Calu3 (cell line): ENCODE data around the gene TACSTD2. TPM values are rescaled to one million over a fixed set of nuclear protein-coding genes. Genes with fewer than 3 reads are reported as not detected.

ENCODE experiments used
- BruUV-seq: library from RNA; stranded (reverse); fragments of 400-500 nt; replicated peaks from 2 replicates; lab custom pipeline; 2021; lab: Mats Ljungman, UMichigan
- CTCF ChIA-PET: fragments of 300-600 bp; sonication (Branson Sonifier 250); formaldehyde crosslinking; loops from one replicate; lab custom pipeline; 2022; ENCODE audit warnings: antibody characterized with exemption; lab: Charles Lee
- DNase-seq: peaks from one replicate; pipeline ENCODE4 v3.0.0; 2022
- H3K27ac Mint-ChIP-seq: one replicate; pipeline ENCODE4 v1.8.0; 2022; ENCODE audit warnings: mixed read lengths; ENCODE audit not compliant: unreplicated experiment
- H3K27me3 Mint-ChIP-seq: one replicate; pipeline ENCODE4 v1.8.0; 2022; ENCODE audit warnings: mixed read lengths; ENCODE audit not compliant: unreplicated experiment
- H3K36me3 Mint-ChIP-seq: one replicate; pipeline ENCODE4 v1.8.0; 2022; ENCODE audit warnings: mild to moderate bottlenecking, moderate library complexity, mixed read lengths; ENCODE audit not compliant: insufficient read depth, unreplicated experiment
- H3K4me1 Mint-ChIP-seq: one replicate; pipeline ENCODE4 v1.8.0; 2022; ENCODE audit warnings: mild to moderate bottlenecking, low read depth, mixed read lengths; ENCODE audit not compliant: unreplicated experiment
- H3K4me3 Mint-ChIP-seq: one replicate; pipeline ENCODE4 v1.8.0; 2022; ENCODE audit warnings: mild to moderate bottlenecking, low read depth, moderate library complexity, mixed read lengths; ENCODE audit not compliant: unreplicated experiment
- H3K9me3 Mint-ChIP-seq: one replicate; pipeline ENCODE4 v1.8.0; 2022; ENCODE audit warnings: low read depth, mixed read lengths; ENCODE audit not compliant: unreplicated experiment
- CTCF ChIP-seq: fragments of 200-600 bp; IDR thresholded peaks from one replicate; pipeline ENCODE4 v1.8.0; 2022; ENCODE audit warnings: antibody characterized with exemption; ENCODE audit not compliant: unreplicated experiment
- intact Hi-C: fragments of 100-400 bp; cut with micrococcal nuclease; formaldehyde crosslinking; loops from one replicate; pipeline ENCODE4 v1.10.0; 2022; ENCODE audit not compliant: unreplicated experiment
- total RNA-seq: library from RNA; stranded (reverse); gene quantifications from 2 replicates; pipeline ENCODE4 v1.2.3, GENCODE V29; 2022

TACSTD2 gene
- total RNA-seq, 1 experiment from 2014 or later: 293 TPM

DNA sequence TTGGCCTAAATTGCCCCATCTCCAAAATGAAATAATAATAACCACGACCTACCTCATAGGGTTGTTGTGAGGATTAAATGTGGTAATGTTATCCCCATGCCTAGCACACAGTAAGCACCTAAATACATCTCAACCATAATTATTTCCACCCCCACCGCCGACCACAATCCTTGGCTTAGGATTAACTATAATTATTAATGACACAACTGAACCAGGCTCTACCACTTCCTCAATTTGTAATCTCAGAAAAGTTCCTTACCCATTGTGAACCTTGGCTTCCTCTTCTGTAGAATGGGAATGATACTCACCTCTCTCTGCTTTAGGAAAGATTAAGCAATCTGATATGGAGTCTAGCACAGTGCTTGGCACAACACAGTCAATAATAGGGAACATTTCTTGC is 44.3 kb upstream of the TACSTD2 start:
- Mint-ChIP-seq H3K9me3 (no peaks in the 10 kb centered on the region), H3K27ac (no peak overlapping the region), H3K4me1 (peaks cover 55% of the 10 kb centered on the region), H3K27me3 (no peaks in the 10 kb centered on the region), H3K36me3 (peaks cover 4% of the 10 kb centered on the region), H3K4me3 (no peak overlapping the region)
- CTCF ChIA-PET: no interaction called here
- TF ChIP-seq CTCF: no peak
- no TSS peak for BruUV-seq
- DNase-seq: no peak
- intact Hi-C loops: loop anchor here (1.0 kb wide), 1 partner anchor 44 kb away; the partner anchor contains the start of gene TACSTD2

GRCh38 chr1:58620926-58621325 is 43.9 kb upstream of the TACSTD2 start:
- intact Hi-C loops: loop anchor here (1.0 kb wide), 1 partner anchor 44 kb away; the partner anchor contains the start of gene TACSTD2
- Mint-ChIP-seq H3K27me3 (no peaks in the 10 kb centered on the region), H3K4me3 (peak overlapping the region; percentile 57), H3K9me3 (no peaks in the 10 kb centered on the region), H3K36me3 (peaks cover 4% of the 10 kb centered on the region), H3K27ac (peak overlapping the region; percentile 82), H3K4me1 (peaks cover 60% of the 10 kb centered on the region)
- DNase-seq: peak; percentile 24
- CTCF ChIA-PET: no interaction called here
- BruUV-seq: no TSS peak
- no peak for TF ChIP-seq CTCF

GRCh38 chr1:58620259-58620658 is 43.2 kb upstream of the TACSTD2 start:
- CTCF ChIA-PET: no interaction called here
- DNase-seq: peak; percentile 69
- no TSS peak for BruUV-seq
- H3K27ac Mint-ChIP-seq: peak overlapping the region; percentile 82
- no peaks in the 10 kb centered on the region for H3K9me3 Mint-ChIP-seq
- H3K4me1 Mint-ChIP-seq: peaks cover 63% of the 10 kb centered on the region
- peaks cover 4% of the 10 kb centered on the region for H3K36me3 Mint-ChIP-seq
- peak overlapping the region; percentile 57 for H3K4me3 Mint-ChIP-seq
- H3K27me3 Mint-ChIP-seq: no peaks in the 10 kb centered on the region
- intact Hi-C loops: no loop called here
- TF ChIP-seq CTCF: no peak

GRCh38 chr1:58619286-58620054 is 42.4 kb upstream of the TACSTD2 start:
- BruUV-seq: no TSS peak
- Mint-ChIP-seq H3K4me1 (peaks cover 63% of the 10 kb centered on the region), H3K27me3 (no peaks in the 10 kb centered on the region), H3K4me3 (peak overlapping the region; percentile 57), H3K36me3 (peaks cover 4% of the 10 kb centered on the region), H3K9me3 (peaks cover under 1% of the 10 kb centered on the region), H3K27ac (peak overlapping the region; percentile 82)
- intact Hi-C loops: no loop called here
- TF ChIP-seq CTCF: no peak
- CTCF ChIA-PET: interaction anchor here (1.0 kb wide), 1 partner anchor 12 kb away, joined by 3 read pairs; no protein-coding TSS in a partner anchor
- DNase-seq: no peak
